ENCODE data around the gene CCNY. TPM values are rescaled to one million over a fixed set of nuclear protein-coding genes. Genes with fewer than 3 reads are reported as not detected.
"Not testable (repeated sequence)": the region's sequence is repeated elsewhere in the genome, so short reads cannot be mapped to it uniquely, and the experiment has no call there.

The CCNY gene
- total RNA-seq, 1 donor from 2014 or later, result 27.2 TPM

DNA sequence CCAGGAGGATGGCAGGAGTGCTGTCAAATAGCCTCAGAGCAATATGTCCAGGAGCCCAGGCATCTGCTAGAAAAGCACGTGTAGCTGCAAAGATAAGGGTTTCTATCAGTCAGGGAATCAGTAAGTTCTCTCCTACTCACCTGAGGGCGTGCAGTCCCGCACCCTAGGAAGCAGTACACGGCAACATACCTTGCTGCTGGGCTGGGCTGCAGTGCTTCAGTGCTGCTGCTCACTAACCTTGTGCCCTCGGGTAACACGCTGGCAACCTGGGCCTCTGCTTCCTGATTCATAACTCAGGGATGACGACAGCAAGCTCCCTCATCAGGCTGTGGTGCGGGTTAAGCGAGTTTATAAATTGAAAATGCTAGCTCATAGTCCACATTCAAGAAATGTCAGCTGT, 29.5 kb upstream of the CCNY start:
- DNase-seq (ENCODE audit: low read depth), result peak; percentile 26
- TF ChIP-seq CTCF (conservative IDR thresholded peaks at IDR 0.05; ENCODE audit: low read depth, low read length), result no peak
- no peak overlapping the region for H3K4me3 ChIP-seq (ENCODE audit: low read depth, low read length)

DNA sequence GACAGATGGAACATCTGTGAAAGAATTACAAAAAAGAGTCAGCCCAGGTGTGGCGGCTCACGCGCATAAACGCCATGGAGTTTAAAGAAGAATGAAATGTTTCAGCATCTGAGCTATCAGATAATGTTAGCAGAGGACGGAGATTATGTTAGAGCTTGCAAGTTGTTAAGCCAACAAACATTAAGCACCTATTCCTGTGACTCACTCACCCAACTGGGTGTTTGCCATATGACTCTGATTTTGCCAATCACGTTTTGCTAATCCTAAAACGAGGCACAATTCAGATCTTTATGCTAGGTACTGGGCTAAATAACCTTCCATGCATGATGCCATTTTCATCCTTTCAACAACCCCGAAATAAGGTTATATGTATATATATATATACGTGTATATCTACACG, 29.0 kb upstream of the CCNY start:
- no peak overlapping the region for H3K4me3 ChIP-seq (ENCODE audit: low read depth, low read length)
- no peak for TF ChIP-seq CTCF (conservative IDR thresholded peaks at IDR 0.05; ENCODE audit: low read depth, low read length)
- no peak for DNase-seq (ENCODE audit: low read depth)

- TF ChIP-seq CTCF (conservative IDR thresholded peaks at IDR 0.05; ENCODE audit: low read depth, low read length), result no peak
- H3K4me3 ChIP-seq (ENCODE audit: low read depth, low read length), result no peak overlapping the region
- DNase-seq (ENCODE audit: low read depth), result no peak
Observed at GRCh38 chr10:35308809-35309208, 27.5 kb upstream of the CCNY start.

- H3K4me3 ChIP-seq (ENCODE audit: low read depth, low read length); DNase-seq (ENCODE audit: low read depth): not testable (repeated sequence)
Observed at GRCh38 chr10:35314142-35314541, 22.2 kb upstream of the CCNY start.

DNA sequence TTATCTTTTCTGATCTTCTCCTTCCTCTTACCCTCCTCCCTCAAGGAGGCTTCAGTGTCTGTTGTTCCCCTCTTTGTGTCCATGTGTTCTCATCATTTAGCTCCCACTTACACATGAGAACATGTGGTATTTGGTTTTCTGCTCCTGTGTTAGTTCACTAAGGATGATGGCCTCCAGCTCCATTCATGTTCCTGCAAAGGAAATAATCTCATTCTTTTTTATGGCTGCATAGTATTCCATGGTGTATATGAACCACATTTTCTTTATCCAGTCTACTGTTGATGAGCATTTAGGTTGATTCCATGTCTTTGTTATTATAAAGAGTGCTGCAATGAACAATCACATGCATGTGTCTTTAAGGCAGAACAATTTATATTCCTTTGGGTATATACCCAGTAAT, 21.1 kb upstream of the CCNY start:
- DNase-seq (ENCODE audit: low read depth); H3K4me3 ChIP-seq (ENCODE audit: low read depth, low read length): not testable (repeated sequence)

DNA sequence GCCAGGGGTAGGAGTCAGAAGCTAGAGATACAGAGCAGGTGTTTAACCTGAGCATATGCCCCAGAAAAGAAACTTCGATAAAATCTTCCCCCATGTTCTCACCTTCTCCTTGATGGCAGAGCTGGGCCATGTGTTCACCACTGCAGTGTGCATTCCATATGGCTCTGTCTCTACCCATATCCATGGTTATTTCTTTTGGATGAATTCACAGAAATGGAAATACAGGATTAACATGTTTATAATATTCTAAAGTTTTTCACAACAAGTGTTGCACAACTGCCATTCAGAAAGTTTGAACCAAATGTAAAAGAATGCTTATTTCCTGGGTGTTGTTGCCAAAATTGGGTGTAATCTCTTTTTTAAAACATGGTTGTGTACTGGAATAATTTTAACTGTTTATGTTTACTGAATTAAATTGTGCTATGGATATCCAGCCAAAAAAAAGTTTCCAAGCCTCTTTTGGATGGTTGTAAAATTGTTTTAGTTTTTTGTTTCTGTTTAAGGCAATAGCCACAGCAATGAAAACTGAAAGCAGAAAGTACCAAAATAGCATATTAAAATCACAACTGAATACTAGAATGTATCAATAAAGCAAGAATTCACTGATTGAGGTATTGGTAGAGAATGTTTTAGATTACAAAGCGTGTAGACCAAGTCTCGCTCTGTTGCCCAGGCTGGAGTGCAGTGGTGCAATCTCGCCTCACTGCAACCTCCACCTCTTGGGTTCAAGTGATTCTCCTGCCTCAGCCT, 19.9 kb upstream of the CCNY start:
- H3K4me3 ChIP-seq (ENCODE audit: low read depth, low read length), result no peak overlapping the region
- no peak for TF ChIP-seq CTCF (conservative IDR thresholded peaks at IDR 0.05; ENCODE audit: low read depth, low read length)
- DNase-seq (ENCODE audit: low read depth), result no peak

DNA sequence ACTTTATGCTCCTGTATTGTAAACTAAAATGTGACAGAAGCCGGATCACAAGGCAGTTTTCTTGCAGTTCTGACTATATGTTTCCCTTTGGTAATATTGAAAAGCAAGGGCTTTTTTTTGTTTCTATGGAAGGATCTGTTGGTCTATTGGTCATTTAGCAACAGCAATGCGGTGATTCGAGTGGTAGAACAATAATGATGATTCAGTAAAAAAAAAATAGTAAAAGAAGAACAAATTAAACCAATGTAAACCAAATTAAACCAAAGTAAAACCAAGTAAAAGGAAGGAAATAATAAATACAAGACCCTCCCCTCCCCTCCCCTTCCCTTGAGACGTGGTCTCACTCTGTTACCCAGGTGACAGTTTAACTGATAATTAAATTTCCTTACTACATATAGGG, 17.8 kb upstream of the CCNY start:
- TF ChIP-seq CTCF (conservative IDR thresholded peaks at IDR 0.05; ENCODE audit: low read depth, low read length), result no peak
- no peak for DNase-seq (ENCODE audit: low read depth)
- H3K4me3 ChIP-seq (ENCODE audit: low read depth, low read length), result no peak overlapping the region

DNA sequence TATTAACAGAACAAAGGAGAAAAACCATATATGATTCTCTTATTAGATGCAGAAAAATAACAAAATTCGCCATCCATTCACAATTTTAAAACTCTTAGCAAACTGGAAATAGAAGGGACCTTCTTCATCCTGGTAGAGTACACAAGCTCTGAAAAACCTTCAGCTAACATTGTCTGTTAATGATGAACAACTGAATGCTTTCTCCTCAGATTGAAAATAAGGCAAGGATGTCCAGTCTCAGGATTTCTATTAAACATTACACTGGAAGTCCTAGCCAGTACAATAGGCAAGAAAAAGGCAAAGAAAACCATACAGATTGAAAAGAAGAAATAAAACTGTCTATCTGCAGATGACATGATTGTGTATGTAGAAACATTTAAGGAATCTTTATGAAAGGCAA, 16.0 kb upstream of the CCNY start:
- no peak for DNase-seq (ENCODE audit: low read depth)
- no peak for TF ChIP-seq CTCF (conservative IDR thresholded peaks at IDR 0.05; ENCODE audit: low read depth, low read length)
- no peak overlapping the region for H3K4me3 ChIP-seq (ENCODE audit: low read depth, low read length)

Data from epithelial cell of proximal tubule (primary cell).